IPS DF 19.7 (cell line): ENCODE measurements around the gene CD300LF.

Experiments used
- DNase-seq: peaks from one replicate; pipeline ENCODE4 v3.0.0-alpha.2; 2013; ENCODE audit warnings: low read depth, low spot score

The CD300LF gene

GRCh38 chr17:74712756-74713155 lies at the start of gene CD300LF:
Gene CD300LF (minus strand): TSS chr17:74712923. CDS start chr17:74712866, 57 bp downstream.
- no peak for DNase-seq

GRCh38 chr17:74761931-74762330 lies 49.2 kb upstream of the CD300LF start:
- no peak for DNase-seq

- no peak for DNase-seq
Observed at GRCh38 chr17:74761419-74761818, 48.7 kb upstream of the CD300LF start.

- DNase-seq = no peak
Observed at GRCh38 chr17:74760404-74761105, 47.8 kb upstream of the CD300LF start.

GRCh38 chr17:74759941-74760340 lies 47.2 kb upstream of the CD300LF start:
- no peak for DNase-seq

- DNase-seq = no peak
Observed at GRCh38 chr17:74759243-74759801, 46.6 kb upstream of the CD300LF start.

- DNase-seq = no peak
Observed at GRCh38 chr17:74758848-74759168, 46.1 kb upstream of the CD300LF start.

GRCh38 chr17:74757931-74758847 lies 45.5 kb upstream of the CD300LF start:
- DNase-seq = no peak

- no peak for DNase-seq
Observed at GRCh38 chr17:74757502-74757901, 44.8 kb upstream of the CD300LF start.

- DNase-seq = no peak
Observed at GRCh38 chr17:74756891-74757290, 44.2 kb upstream of the CD300LF start.

- DNase-seq = no peak
Observed at GRCh38 chr17:74755533-74755932, 42.8 kb upstream of the CD300LF start.

- no peak for DNase-seq
Observed at GRCh38 chr17:74754832-74755231, 42.1 kb upstream of the CD300LF start.

GRCh38 chr17:74752822-74753401 lies 40.2 kb upstream of the CD300LF start:
- DNase-seq = no peak

GRCh38 chr17:74752415-74752814 lies 39.7 kb upstream of the CD300LF start:
- DNase-seq = no peak

- DNase-seq = no peak
Observed at GRCh38 chr17:74750327-74751069, 37.8 kb upstream of the CD300LF start.

- DNase-seq = no peak
Observed at GRCh38 chr17:74750039-74750326, 37.3 kb upstream of the CD300LF start.

GRCh38 chr17:74749279-74750038 lies 36.7 kb upstream of the CD300LF start:
- DNase-seq = no peak

GRCh38 chr17:74748529-74749278 lies 36.0 kb upstream of the CD300LF start, which contains the start of gene NHERF1:
Gene NHERF1 (plus strand): TSS chr17:74748628. CDS start chr17:74748847, 219 bp downstream.
- DNase-seq = no peak

GRCh38 chr17:74748279-74748528 lies 35.5 kb upstream of the CD300LF start:
- no peak for DNase-seq

GRCh38 chr17:74746922-74747321 lies 34.2 kb upstream of the CD300LF start:
- no peak for DNase-seq
